ENCODE results near the gene CCDC171.
"Not testable (repeated sequence)": the region's sequence is repeated elsewhere in the genome, so short reads cannot be mapped to it uniquely, and the experiment has no call there.

GRCh38 chr9:15600666-15601330 lies 48.0 kb downstream of the CCDC171 start:
- not testable (repeated sequence) for TF ChIP-seq CTCF, POLR2A (IDR thresholded peaks at IDR 0.05)

Measured in right lobe of liver (tissue), 4 donors.